ENCODE data around the gene PLA2G4B.

Gene PLA2G4B, protein sequence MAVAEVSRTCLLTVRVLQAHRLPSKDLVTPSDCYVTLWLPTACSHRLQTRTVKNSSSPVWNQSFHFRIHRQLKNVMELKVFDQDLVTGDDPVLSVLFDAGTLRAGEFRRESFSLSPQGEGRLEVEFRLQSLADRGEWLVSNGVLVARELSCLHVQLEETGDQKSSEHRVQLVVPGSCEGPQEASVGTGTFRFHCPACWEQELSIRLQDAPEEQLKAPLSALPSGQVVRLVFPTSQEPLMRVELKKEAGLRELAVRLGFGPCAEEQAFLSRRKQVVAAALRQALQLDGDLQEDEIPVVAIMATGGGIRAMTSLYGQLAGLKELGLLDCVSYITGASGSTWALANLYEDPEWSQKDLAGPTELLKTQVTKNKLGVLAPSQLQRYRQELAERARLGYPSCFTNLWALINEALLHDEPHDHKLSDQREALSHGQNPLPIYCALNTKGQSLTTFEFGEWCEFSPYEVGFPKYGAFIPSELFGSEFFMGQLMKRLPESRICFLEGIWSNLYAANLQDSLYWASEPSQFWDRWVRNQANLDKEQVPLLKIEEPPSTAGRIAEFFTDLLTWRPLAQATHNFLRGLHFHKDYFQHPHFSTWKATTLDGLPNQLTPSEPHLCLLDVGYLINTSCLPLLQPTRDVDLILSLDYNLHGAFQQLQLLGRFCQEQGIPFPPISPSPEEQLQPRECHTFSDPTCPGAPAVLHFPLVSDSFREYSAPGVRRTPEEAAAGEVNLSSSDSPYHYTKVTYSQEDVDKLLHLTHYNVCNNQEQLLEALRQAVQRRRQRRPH

DNA sequence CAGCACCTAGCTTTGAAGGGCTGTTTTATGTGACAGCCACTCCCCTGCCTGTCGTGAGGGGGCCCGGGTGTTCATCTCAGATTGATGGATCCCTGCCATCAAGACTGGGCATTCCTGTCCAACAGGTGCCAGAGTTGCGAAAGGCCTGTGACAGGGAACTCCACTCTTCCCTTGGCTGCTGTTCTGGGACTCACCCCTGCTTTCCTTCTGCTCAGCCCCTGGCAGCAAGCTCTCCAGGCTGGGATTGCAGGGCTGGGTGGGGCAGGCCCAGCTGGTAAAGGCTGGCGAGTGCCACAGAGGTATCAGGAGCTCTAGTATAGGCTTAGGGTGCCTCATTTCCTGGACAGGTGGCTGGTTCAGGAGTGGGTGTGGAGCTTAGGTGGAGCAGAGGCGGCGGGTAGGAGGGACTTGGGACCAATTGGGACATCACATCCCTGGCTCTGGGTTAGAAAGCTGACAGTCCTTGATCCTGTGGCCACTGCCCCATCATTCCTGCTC is at the start of gene PLA2G4B:
PLA2G4B (plus strand) TSS at position 448 of the 498 bp plus-strand sequence. CDS start 67 bp downstream, outside the sequence.
- Histone ChIP-seq H3K27ac (ENCODE audit: low read depth, low read length) (no peak within 1 kb of the TSS), H3K9ac (ENCODE audit: low read length in 5 of 5) (peak within 1 kb of the TSS in 2 of 5 donors; percentile 15 to 32), H3K36me3 (ENCODE audit: control insufficient read depth in 5 of 5, insufficient read depth in 5 of 5, low read length in 5 of 5) (peaks cover 0 to 65% (median 43%) of the 10 kb centered on the region in 5 donors), H3K4me1 (ENCODE audit: control insufficient read depth in 5 of 5, insufficient read depth in 5 of 5, low read length in 5 of 5) (peaks cover 0 to 10% (median 5%) of the 10 kb centered on the region in 5 donors), H3K4me3 (ENCODE audit: low read depth in 1 of 5, low read length in 5 of 5) (no peak within 1 kb of the TSS), H3K27me3 (ENCODE audit: control insufficient read depth in 5 of 5, insufficient read depth in 4 of 5, low read length in 5 of 5) (no peaks in the 10 kb centered on the region), H3K9me3 (ENCODE audit: control insufficient read depth in 5 of 5, low read length in 5 of 5) (no peaks in the 10 kb centered on the region)

GRCh38 chr15:41789236-41789635 is 49.4 kb upstream of the PLA2G4B start:
- H3K4me3 ChIP-seq (ENCODE audit: low read depth in 1 of 5, low read length in 5 of 5) = no peak overlapping the region

DNA sequence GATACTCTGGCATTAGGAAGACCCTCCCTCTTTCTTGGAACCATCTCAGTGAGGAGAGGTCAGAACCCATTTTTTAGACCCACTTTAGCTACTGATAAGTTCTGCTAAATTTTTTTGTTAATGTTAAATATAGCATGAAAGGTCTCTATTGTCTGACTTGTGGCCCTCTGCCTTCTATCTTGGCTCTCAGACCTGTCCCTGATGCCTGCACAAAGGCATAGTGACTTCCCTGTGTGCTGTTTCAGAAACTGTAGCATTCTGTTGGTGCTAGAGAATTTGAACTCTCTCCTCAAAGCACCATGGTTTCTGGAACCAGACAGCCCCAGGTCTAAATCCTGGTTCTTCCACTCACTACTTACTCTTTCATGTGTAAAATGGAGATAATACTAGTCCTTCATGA is 49.0 kb upstream of the PLA2G4B start:
- peaks cover 10 to 40% (median 26%) of the 10 kb centered on the region in 5 donors for H3K4me1 ChIP-seq (ENCODE audit: control insufficient read depth in 5 of 5, insufficient read depth in 5 of 5, low read length in 5 of 5)
- no peak overlapping the region for H3K27ac ChIP-seq (ENCODE audit: low read depth, low read length)
- H3K27me3 ChIP-seq (ENCODE audit: control insufficient read depth in 5 of 5, insufficient read depth in 4 of 5, low read length in 5 of 5) = no peaks in the 10 kb centered on the region
- H3K9ac ChIP-seq (ENCODE audit: low read length in 5 of 5) = no peak overlapping the region
- H3K36me3 ChIP-seq (ENCODE audit: control insufficient read depth in 5 of 5, insufficient read depth in 5 of 5, low read length in 5 of 5) = no peaks in the 10 kb centered on the region
- H3K9me3 ChIP-seq (ENCODE audit: control insufficient read depth in 5 of 5, low read length in 5 of 5) = no peaks in the 10 kb centered on the region
- no peak overlapping the region for H3K4me3 ChIP-seq (ENCODE audit: low read depth in 1 of 5, low read length in 5 of 5)

More at GRCh38 chr15:41789236-41789635, 49.4 kb upstream of the PLA2G4B start:
- H3K27me3 ChIP-seq (ENCODE audit: control insufficient read depth in 5 of 5, insufficient read depth in 4 of 5, low read length in 5 of 5) = no peaks in the 10 kb centered on the region
- no peaks in the 10 kb centered on the region for H3K9me3 ChIP-seq (ENCODE audit: control insufficient read depth in 5 of 5, low read length in 5 of 5)
- H3K4me1 ChIP-seq (ENCODE audit: control insufficient read depth in 5 of 5, insufficient read depth in 5 of 5, low read length in 5 of 5) = peaks cover 10 to 40% (median 26%) of the 10 kb centered on the region in 5 donors
- no peak overlapping the region for H3K9ac ChIP-seq (ENCODE audit: low read length in 5 of 5)
- H3K27ac ChIP-seq (ENCODE audit: low read depth, low read length) = no peak overlapping the region
- no peaks in the 10 kb centered on the region for H3K36me3 ChIP-seq (ENCODE audit: control insufficient read depth in 5 of 5, insufficient read depth in 5 of 5, low read length in 5 of 5)

DNA sequence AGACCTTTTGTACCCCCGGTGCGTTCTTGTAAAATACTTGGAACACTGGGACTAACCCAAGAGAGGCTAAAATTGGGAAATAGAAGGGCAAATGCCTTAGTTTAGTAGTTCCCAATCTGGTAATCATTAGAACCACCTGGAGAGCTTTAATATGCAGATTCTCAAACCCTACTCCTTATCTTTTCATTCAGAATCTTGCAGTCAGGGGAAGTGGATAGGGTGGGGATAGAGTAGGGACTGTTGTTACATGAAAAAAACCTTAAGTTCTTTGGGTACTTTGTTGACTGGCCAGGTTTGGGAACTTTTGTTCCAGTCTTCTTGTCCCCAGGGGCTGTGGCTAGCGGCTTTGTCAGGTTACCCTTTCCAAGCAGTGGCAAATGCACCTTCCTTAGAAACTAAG is 48.5 kb upstream of the PLA2G4B start:
- no peaks in the 10 kb centered on the region for H3K9me3 ChIP-seq (ENCODE audit: control insufficient read depth in 5 of 5, low read length in 5 of 5)
- H3K9ac ChIP-seq (ENCODE audit: low read length in 5 of 5) = no peak overlapping the region
- peaks cover 10 to 40% (median 26%) of the 10 kb centered on the region in 5 donors for H3K4me1 ChIP-seq (ENCODE audit: control insufficient read depth in 5 of 5, insufficient read depth in 5 of 5, low read length in 5 of 5)
- no peak overlapping the region for H3K4me3 ChIP-seq (ENCODE audit: low read depth in 1 of 5, low read length in 5 of 5)
- H3K27ac ChIP-seq (ENCODE audit: low read depth, low read length) = no peak overlapping the region
- H3K36me3 ChIP-seq (ENCODE audit: control insufficient read depth in 5 of 5, insufficient read depth in 5 of 5, low read length in 5 of 5) = no peaks in the 10 kb centered on the region
- no peaks in the 10 kb centered on the region for H3K27me3 ChIP-seq (ENCODE audit: control insufficient read depth in 5 of 5, insufficient read depth in 4 of 5, low read length in 5 of 5)

GRCh38 chr15:41790756-41791546 is 47.7 kb upstream of the PLA2G4B start:
- H3K4me3 ChIP-seq (ENCODE audit: low read depth in 1 of 5, low read length in 5 of 5) = no peak overlapping the region
- no peak overlapping the region for H3K9ac ChIP-seq (ENCODE audit: low read length in 5 of 5)
- H3K9me3 ChIP-seq (ENCODE audit: control insufficient read depth in 5 of 5, low read length in 5 of 5) = no peaks in the 10 kb centered on the region
- H3K36me3 ChIP-seq (ENCODE audit: control insufficient read depth in 5 of 5, insufficient read depth in 5 of 5, low read length in 5 of 5) = no peaks in the 10 kb centered on the region
- peaks cover 11 to 42% (median 28%) of the 10 kb centered on the region in 5 donors for H3K4me1 ChIP-seq (ENCODE audit: control insufficient read depth in 5 of 5, insufficient read depth in 5 of 5, low read length in 5 of 5)
- peak overlapping the region; percentile 10 for H3K27ac ChIP-seq (ENCODE audit: low read depth, low read length)
- no peaks in the 10 kb centered on the region for H3K27me3 ChIP-seq (ENCODE audit: control insufficient read depth in 5 of 5, insufficient read depth in 4 of 5, low read length in 5 of 5)

- H3K4me3 ChIP-seq (ENCODE audit: low read depth in 1 of 5, low read length in 5 of 5) = no peak overlapping the region
- no peak overlapping the region for H3K9ac ChIP-seq (ENCODE audit: low read length in 5 of 5)
- H3K4me1 ChIP-seq (ENCODE audit: control insufficient read depth in 5 of 5, insufficient read depth in 5 of 5, low read length in 5 of 5) = peaks cover 13 to 48% (median 34%) of the 10 kb centered on the region in 5 donors
- no peaks in the 10 kb centered on the region for H3K9me3 ChIP-seq (ENCODE audit: control insufficient read depth in 5 of 5, low read length in 5 of 5)
- no peaks in the 10 kb centered on the region for H3K36me3 ChIP-seq (ENCODE audit: control insufficient read depth in 5 of 5, insufficient read depth in 5 of 5, low read length in 5 of 5)
- peak overlapping the region; percentile 10 for H3K27ac ChIP-seq (ENCODE audit: low read depth, low read length)
- H3K27me3 ChIP-seq (ENCODE audit: control insufficient read depth in 5 of 5, insufficient read depth in 4 of 5, low read length in 5 of 5) = no peaks in the 10 kb centered on the region
Measured at GRCh38 chr15:41791547-41791937, 47.1 kb upstream of the PLA2G4B start.

GRCh38 chr15:41792000-41792637 is 46.5 kb upstream of the PLA2G4B start:
- peak overlapping the region; percentile 10 for H3K27ac ChIP-seq (ENCODE audit: low read depth, low read length)
- no peaks in the 10 kb centered on the region for H3K9me3 ChIP-seq (ENCODE audit: control insufficient read depth in 5 of 5, low read length in 5 of 5)
- peaks cover 13 to 54% (median 37%) of the 10 kb centered on the region in 5 donors for H3K4me1 ChIP-seq (ENCODE audit: control insufficient read depth in 5 of 5, insufficient read depth in 5 of 5, low read length in 5 of 5)

GRCh38 chr15:41794081-41794480 is 44.6 kb upstream of the PLA2G4B start:
- no peak overlapping the region for H3K27ac ChIP-seq (ENCODE audit: low read depth, low read length)
- peaks cover 14 to 53% (median 37%) of the 10 kb centered on the region in 5 donors for H3K4me1 ChIP-seq (ENCODE audit: control insufficient read depth in 5 of 5, insufficient read depth in 5 of 5, low read length in 5 of 5)
- H3K27me3 ChIP-seq (ENCODE audit: control insufficient read depth in 5 of 5, insufficient read depth in 4 of 5, low read length in 5 of 5) = no peaks in the 10 kb centered on the region
- no peaks in the 10 kb centered on the region for H3K9me3 ChIP-seq (ENCODE audit: control insufficient read depth in 5 of 5, low read length in 5 of 5)
- no peak overlapping the region for H3K4me3 ChIP-seq (ENCODE audit: low read depth in 1 of 5, low read length in 5 of 5)
- H3K9ac ChIP-seq (ENCODE audit: low read length in 5 of 5) = no peak overlapping the region
- no peaks in the 10 kb centered on the region for H3K36me3 ChIP-seq (ENCODE audit: control insufficient read depth in 5 of 5, insufficient read depth in 5 of 5, low read length in 5 of 5)

More at GRCh38 chr15:41792000-41792637, 46.5 kb upstream of the PLA2G4B start:
- Histone ChIP-seq H3K27me3 (ENCODE audit: control insufficient read depth in 5 of 5, insufficient read depth in 4 of 5, low read length in 5 of 5) (no peaks in the 10 kb centered on the region), H3K9ac (ENCODE audit: low read length in 5 of 5) (no peak overlapping the region), H3K4me3 (ENCODE audit: low read depth in 1 of 5, low read length in 5 of 5) (no peak overlapping the region), H3K36me3 (ENCODE audit: control insufficient read depth in 5 of 5, insufficient read depth in 5 of 5, low read length in 5 of 5) (no peaks in the 10 kb centered on the region)
